Esophagus squamous epithelium (tissue), 4 donors: ENCODE data around the gene CTDP1.

Experiments used
- POLR2A ChIP-seq, 4 donors: fragments of 450-650 bp; IDR thresholded peaks; one replicate each; pipeline ENCODE4 v1.6.1; 2017; ENCODE audit warnings: antibody characterized with exemption in 4 of 4, mild to moderate bottlenecking in 4 of 4, moderate library complexity in 3 of 4
- TF ChIP-seq, protein P1 (sequence below), 6 experiments: fragments of 450-650 bp in 4 of 6; fragments of 200-600 bp in 2 of 6; sonication (generic) in 2 of 6; IDR thresholded peaks; one replicate each; pipeline ENCODE4 v1.5.1; 2016 to 2019; ENCODE audit warnings: antibody characterized with exemption in 6 of 6, mild to moderate bottlenecking in 4 of 6, moderate library complexity in 4 of 6

DNA sequence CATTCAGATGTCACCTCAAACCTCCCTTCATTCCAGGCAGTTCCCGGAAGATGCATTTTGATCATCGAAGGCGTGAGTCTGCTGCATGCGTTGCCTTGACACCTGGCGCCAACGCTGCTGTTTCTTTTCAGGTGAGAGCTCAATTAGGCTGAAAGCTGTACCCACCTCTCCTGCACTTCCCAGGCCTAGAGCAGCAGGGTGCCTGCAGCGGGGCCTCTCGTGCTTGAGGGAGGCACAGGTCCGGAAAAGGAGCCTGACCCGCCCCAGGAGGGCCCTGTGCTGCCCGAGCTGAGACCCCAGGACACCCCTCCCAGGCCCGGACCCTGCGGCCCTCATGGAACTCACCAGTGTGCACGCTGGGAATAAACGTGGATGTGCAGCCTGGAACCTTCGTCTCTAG lies 86.7 kb downstream of the CTDP1 start:
- TF ChIP-seq, protein P1, sequence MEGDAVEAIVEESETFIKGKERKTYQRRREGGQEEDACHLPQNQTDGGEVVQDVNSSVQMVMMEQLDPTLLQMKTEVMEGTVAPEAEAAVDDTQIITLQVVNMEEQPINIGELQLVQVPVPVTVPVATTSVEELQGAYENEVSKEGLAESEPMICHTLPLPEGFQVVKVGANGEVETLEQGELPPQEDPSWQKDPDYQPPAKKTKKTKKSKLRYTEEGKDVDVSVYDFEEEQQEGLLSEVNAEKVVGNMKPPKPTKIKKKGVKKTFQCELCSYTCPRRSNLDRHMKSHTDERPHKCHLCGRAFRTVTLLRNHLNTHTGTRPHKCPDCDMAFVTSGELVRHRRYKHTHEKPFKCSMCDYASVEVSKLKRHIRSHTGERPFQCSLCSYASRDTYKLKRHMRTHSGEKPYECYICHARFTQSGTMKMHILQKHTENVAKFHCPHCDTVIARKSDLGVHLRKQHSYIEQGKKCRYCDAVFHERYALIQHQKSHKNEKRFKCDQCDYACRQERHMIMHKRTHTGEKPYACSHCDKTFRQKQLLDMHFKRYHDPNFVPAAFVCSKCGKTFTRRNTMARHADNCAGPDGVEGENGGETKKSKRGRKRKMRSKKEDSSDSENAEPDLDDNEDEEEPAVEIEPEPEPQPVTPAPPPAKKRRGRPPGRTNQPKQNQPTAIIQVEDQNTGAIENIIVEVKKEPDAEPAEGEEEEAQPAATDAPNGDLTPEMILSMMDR (IDR thresholded peaks at IDR 0.05): no peak
- TF ChIP-seq POLR2A (IDR thresholded peaks at IDR 0.05): no peak
